Cerebellar cortex (tissue), 1 donor: Measurements from ENCODE around the gene THBS2.
"Not testable (repeated sequence)": the region's sequence is repeated elsewhere in the genome, so short reads cannot be mapped to it uniquely, and the experiment has no call there.

Source experiments
- DNase-seq: peaks from one replicate; pipeline ENCODE4 v3.0.0-alpha.2; 2015; ENCODE audit warnings: low spot score

The THBS2 gene

DNA sequence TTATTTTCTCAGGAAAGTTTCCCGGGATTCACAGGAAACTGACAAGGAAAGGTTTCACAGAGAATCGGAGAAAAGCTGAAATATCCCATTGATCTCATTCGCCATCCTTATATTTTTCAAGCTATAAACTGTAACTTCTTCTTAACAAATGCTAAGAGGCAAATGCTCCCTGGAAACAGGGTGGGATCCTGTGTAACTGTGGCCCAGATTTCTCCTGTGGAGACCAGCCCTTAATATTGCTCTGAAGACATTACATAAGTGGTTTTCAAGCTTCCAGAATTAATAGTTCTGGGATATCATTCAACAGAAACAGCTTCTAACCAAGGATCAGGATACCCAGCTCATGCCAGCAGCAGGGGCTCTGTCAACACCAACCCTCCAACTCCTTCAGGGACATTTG lies 69.2 kb downstream of the THBS2 start:
- DNase-seq = no peak

DNA sequence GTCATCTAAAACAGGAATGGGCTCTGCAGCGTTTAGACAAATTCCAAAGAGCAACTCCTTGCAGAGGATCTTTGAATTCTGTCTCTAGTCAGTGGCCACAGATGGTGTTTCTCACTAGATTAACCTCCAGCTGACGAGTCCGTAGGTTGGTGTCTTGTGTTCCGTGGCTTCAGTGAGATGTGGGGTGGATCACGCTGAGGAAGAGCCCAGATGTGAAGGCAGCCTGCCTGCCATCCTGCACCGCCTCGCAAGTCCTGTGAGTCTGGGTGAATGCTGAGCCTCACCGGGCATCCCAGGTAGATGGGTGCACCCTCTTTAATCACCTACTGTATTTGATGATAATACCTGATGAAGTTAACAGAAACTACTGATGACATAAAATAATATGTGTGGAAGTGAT lies 70.4 kb downstream of the THBS2 start:
- DNase-seq = no peak

DNA sequence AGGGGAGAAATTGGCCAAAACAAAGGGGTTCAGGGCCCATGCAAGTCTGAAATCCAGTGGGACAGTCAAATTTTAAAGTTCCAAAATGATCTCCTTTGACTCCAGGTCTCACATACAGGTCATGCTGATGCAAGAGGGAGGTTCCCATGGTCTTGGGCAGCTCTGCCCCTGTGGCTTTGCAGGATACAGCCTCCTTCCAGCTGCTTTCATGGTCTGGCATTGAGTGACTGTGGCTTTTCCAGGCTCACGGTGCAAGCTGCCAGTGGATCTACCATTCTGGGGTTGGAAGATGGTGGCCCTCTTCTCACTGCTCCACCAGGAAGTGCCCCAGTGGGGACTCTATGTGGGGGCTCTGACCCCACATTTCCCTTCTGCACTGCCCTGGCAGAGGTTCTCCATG lies 73.8 kb downstream of the THBS2 start:
- DNase-seq = not testable (repeated sequence)

DNA sequence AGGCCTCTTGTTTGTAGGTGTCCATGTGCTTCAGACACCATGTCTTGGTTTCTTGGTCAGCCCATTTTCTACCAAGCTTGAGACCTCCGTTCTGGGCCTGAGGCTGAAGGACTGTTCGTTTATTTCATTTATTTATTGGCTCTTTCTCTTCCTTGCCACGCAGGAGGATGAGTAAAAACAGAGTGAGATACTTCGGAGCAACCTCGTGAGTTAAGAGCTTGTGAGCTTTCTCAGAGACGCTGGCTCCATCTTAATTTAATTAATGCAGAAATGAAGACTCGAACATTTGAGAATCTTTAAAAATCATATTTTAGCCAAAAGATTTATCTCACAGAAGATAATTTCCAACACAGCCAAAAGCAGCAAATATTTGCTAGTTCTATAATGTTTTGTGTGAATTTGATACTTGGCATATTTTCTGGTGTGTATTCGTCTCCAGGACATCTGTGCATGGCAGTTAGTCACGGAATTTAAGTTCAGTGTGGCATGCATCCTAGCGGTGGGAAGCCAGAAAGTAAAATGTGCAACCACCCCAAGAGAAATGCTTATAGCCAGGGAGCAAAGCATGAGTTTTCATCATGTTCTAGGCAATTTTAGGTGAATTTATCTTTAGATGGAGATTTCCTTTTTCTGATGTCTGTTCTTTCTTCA lies 76.0 kb downstream of the THBS2 start:
- DNase-seq = no peak

DNA sequence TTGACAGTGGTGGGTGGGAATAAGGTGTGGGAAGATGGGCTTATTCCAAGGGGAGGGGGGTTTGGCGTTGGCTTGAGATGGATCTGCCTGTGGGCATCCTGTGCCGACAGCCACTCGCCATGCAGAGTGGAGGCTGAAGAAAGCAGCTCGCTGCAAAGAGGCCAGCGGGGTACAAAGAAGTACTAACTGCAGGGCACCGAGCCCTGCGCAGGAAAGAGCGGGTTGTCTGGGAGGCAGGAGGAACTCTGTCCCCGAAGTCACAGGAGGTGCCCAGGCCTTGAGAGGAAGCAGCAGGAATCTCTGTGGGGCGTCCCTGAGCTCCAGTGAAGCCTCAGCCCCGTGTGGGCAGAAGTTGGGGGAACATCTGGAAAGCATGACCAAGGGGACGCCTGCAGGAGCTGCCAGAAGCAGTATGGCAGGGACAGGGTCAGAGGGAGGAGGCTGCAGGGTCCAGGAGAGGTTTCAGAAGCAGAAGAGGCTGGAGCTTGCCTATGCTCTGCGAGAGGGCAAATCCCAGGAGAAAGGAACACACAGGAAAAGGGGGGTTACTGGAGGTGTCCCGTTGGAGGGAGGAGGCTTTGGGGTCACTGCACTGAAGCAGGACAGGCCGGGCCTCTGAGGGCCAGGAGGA lies 77.2 kb downstream of the THBS2 start:
- DNase-seq = no peak

DNA sequence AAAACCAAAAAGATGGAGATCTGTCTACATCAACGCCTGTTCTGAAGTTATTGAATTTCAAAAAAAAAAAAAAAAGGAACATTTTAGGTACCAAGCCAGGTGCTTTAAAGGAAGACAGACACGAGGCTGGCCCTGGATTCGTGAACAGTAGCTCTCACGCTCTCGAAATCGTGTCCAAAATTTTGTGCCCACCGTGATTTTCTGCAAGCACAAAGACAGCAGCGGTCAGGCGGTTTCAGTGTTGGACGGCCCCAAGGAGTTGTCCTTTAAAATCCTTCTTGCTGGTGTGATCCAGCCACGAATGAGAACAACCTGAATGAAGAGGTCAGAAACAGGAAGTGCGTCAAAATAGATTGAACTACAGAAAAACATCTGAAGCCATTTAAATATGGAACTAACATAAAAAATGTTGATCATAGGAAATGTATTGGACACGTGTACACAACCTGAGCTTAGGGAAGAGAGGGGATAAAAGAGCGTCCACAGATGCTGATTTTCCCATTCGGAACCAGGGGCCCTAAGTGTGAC lies 78.2 kb downstream of the THBS2 start:
- DNase-seq = no peak

DNA sequence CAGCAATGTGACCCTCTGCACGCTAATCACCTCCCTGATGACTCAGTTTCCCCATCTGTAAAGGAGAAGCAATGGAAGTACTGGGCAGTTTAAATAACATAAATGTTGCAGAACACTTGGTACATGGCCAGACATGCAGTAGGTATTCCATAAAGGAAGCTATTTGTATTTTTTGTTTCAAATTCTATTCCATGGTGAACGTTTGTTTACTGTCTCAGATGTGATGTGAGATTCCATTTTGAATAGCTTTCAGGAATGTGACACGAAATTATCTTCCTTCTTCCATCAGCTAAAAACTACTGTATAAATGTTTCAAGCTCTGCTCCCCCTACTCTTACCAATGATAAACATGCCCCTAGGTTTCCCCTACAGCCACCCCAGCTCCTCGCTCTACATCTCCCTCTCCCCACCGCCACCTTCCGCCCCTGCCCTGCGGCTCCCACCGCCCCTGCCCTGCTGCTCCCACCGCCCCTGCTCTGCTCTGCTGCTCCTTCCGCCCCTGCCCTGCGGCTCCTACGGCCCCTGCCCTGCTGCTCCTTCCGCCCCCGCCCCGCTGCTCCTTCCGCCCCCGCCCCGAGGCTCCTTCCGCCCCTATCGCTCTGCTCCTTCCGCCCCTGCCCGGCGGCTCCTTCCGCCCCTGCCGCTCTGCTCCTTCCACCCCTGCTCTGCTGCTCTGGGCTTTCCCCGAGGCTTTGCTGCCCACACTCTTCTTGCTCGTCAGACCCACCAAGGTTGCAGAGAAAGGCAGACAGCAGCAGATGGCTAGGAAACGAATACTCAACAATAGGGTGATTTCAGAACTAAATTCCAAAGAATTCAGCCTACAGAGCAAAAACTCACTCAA lies 78.9 kb downstream of the THBS2 start:
- DNase-seq = no peak

DNA sequence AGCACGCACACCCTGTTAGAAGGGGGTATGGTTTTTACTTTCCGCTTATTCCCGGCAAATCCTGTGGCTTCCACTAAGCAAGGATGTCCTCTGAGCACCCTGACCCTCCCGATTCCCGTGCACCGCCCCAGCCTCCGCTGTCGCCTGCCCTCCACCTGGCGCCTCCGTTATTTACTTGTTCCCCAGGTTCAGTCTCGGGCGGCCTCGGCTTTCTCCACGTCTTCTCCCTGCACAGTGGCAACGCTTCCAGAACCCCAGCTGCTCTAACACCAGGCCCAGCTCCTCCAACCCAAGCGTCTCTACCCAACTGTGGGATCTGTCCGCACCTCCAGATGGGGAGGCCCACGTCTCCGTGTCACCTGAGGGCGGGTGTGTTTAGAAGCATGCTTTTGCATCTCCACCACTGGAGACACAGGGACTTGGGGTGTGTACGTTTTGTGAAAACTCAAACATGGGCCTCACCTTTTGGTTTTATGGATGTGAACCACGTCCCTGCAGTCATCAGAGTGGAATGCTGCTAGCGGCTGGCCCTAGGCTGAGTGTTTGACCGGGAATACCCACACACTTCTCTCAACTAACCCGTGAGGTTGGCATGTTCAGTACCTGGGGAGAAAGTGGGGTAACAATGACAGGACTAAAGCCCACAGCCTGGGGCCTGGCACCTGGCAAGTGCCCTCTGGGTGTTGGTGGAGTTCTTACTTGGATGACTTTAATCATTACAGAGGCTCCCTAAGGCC lies 79.9 kb downstream of the THBS2 start:
- DNase-seq = no peak

DNA sequence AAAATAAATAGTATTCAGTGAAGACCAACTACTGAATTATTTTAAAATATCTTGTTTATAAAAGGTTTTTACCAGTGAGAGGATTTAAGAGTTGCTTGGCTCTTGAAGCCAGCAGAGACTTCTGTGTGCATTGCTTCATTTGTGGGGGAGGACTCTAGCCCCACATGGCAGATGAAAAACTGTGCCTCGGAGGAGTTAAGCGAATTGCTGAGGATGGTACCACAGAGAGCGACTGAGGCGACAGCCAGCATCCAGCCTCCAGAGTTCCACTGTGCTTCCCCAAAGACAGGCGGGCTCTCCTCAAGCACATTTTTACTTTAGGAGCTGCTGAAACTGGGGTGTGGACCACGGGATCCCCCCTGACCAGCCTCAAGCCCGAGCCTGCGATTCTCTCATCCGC lies 80.7 kb downstream of the THBS2 start:
- no peak for DNase-seq

DNA sequence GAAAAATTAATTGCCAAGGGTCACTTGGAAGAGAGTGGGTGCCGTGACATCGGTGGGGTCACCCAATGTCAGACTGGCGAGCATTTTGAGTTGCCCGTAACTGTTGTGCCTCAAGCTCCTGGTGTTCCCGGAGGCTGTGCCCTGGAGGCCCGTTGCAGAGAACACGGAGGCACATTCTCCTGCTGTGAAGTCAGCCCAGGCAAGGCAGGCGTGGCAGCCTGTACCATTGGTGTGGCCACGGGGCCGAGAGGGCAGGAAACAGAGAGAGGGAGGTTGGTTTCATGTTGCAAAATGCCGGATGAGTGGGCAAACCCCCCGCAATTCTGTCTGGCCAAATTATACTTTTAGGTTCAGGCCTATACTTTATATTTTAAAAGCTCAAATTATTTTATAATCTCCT lies 81.2 kb downstream of the THBS2 start:
- no peak for DNase-seq

DNA sequence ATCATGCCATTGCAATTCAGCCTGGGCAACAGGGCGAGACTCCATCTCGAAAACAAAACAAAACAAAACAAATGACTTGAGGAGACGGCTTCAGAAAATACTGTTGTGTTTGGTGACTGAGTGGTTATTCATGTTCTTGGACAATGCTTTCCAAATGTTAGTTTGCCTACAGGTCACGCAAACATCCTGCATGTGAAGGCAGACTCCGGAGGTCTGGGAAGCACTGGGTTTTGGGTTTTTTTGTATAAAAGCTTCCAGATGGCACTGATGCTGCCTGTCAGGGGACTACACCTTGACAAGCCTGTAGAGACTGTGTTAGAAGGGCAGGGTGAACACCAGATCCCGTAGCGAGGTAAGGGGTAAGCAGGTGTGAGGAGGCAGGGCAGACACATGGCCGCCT lies 81.7 kb downstream of the THBS2 start:
- DNase-seq = no peak

DNA sequence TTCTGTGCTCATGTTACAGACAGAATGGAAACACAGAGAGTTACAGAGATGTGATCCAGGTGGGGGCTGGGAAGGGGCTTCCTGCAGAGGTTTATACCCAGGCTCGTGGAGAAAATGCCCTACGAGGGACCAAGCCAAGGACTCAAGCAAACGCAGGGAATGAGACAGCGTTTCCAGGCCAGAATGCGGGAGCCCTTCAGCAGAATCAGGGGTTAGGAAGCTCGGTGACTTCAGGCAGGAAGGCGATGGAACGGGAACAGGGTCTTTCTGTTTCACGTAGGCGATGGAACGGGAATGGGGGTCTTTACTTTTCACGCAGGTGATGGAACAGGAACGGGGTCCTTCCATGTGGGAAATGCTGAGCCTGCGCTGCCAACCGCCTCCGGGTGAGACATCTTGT lies 82.6 kb downstream of the THBS2 start:
- DNase-seq = no peak

DNA sequence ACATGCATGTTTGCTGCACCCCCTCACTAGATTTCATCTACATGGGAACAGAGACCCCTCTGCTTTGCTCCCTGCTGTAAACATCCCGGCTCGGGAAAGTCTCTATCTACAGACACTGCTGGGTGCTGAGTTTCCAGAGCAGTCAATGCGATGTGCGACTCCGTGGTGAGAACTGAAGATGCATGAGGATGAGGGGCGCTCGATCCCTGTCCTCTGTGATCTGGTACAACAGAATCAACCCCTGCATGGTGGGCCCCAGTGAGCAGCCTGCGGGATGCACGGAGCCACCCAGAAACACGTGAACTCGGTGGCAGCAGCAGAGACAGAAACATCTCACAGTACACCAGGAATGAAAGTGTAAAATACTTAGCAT lies 83.1 kb downstream of the THBS2 start:
- DNase-seq = no peak

DNA sequence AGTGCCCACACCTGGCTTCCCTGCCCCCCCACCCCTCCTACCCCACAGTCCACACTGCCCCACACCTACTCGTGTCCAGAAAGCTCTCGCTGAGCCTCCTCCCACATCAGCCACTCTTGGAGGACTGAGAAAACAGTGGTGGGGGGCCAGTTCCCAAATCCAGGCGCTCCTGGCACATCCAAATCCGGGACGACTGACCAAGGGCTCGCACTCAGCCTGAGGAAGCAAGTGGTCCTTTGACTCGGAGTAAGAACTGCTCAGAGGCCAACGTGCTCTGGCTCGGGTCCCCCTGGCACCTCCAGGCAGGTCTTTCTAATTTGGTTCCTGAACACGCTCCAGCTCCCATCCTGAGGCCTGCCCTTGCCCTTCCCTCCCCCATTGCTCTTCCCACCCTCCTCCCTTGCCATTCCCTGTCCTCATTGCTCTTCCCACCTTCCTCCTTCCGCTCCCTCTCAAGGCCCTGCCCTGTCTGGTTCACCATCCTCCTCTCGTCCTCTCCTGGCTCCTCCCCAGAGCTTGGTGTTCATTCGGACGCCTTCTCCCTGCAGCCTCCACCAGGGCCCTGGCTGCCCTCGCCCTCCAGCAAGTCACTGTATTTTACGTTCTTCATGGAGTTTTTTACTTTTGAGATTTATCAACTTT lies 83.6 kb downstream of the THBS2 start:
- DNase-seq = no peak

DNA sequence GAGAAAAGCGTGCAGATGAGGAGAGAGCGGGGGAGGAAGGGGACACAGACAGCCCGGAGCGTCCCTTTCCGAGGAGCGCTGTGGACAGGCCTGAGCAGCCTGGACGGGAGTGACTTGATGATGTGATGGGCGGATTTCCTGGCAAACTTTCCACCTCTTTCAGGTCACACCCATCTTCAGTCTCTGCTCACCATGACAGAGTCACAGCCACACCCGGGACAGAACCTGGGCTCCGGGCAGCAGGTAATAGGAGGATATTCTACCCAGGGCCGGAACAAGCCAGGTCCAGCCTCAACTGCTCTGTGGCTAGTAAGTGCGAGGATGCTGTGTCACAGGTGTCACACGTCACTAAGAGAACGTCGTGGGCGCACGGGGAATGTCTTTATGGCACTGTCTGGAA lies 84.3 kb downstream of the THBS2 start:
- no peak for DNase-seq

DNA sequence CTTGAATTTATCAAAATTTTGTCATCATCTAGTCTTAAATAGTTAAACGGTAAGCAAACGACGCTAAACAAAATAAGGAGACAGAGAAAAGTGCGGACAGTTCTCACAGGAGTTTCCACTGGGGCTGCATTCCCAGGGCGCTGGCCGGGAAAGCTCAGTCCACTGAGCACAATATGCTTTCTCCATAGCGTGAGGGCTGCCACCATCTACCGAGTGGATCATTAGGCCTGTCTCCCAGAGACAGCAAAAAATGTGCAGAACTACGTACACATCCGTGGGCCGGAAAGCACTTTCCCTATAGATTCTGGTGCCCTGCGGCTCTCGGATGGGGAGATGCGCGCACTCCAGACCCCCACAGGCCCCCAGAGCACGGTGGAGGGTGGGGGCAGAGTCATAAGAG lies 84.9 kb downstream of the THBS2 start:
- DNase-seq = no peak

DNA sequence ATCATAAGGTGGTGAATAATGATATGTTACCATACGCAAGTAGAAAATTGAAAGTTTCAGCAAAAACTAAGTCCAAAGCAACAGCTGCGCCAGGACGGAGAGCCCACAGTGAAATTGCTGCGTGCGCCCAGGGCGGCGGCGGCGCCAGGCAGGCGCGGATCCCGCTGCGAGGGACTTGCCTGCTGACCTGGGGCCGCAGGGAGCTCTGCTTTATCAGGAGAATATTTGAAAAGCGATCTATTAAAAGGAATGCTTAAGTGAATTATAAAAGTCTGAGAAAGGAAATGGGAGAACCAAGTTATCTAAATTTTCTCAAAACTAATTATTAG lies 85.4 kb downstream of the THBS2 start:
- DNase-seq = no peak

DNA sequence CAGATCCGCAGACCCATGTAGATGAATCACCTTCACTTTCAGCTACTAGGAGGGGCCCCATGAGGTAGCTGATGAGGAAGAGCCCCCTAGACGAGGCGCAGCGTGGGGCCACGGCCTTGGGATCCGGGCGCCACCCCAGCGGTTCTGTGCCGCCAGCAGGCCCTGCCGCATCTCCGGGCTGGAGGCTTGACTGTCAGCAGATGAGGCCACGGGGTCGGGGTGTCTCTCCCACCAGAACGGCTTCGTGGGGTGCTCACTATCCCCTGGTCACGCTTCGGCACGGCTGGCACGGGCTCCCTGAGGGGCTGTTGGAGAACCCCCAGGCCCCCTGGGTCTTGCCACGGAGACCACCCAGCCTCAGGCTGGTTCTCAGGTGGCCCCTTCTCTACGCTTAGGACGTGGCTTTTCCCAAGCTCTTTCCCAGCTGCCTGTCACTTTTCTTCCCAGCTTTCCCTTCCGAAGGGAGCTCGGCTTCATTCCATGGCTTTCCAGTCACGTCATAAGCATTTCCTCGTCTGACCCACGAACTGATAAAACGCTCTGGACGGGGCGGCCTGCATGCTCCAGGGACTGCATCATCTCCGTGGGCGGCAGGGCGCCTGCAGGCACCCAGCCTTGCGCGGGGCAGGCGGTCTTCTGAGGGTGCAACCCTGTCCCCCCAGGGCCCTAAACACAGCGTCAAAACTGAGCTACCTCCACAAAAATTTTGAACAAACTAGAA lies 85.9 kb downstream of the THBS2 start:
- no peak for DNase-seq

DNA sequence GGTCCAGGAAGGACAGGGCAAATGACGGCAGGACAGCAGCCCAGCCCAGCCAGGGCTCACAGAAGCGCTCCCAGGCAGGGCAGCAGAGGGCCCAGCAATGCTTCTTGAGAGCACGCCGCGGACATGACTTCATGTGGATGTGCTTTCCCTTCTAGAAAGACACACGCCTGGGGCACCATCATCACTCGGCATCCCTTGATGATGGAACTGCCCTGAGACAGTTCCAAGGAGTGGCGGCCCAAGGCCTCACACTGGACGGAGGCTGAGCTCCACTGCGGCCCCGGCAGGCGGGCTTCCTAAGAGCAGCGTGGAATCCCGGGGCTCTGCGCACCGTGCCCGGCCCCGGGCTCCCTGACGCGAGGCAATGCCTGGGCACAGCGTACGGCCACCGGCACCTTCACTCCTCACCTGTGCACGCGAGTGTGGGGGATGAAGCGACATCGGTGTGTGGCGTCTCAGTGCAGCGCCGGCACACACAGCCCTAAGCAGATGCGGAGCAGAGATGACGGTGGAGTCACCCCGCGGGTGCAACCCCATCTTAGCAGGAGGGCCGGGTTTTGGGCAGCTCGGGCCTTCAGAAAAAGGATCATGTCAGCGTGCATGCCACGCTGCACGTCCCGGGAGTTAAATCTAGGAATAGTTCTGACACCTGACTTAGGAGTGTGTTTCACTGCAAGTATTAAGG lies 86.6 kb downstream of the THBS2 start:
- DNase-seq = no peak
